Mucosa of gallbladder (tissue), 1 donor: Measurements from ENCODE around the gene GRIK4. TPM values are rescaled to one million over a fixed set of nuclear protein-coding genes. Genes with fewer than 3 reads are reported as not detected.

ENCODE experiments used
- DNase-seq: peaks from one replicate; pipeline ENCODE4 v3.0.0-alpha.2; 2020; ENCODE audit warnings: low spot score
- total RNA-seq: library from RNA; stranded (reverse); gene quantifications from one replicate; pipeline ENCODE4 v1.2.1, GENCODE V29; 2021
- donor health status: DM: no; HTN: no; CAD: no.

GRIK4 gene
- total RNA-seq, 1 donor from 2014 or later, result 2.9 TPM

DNA sequence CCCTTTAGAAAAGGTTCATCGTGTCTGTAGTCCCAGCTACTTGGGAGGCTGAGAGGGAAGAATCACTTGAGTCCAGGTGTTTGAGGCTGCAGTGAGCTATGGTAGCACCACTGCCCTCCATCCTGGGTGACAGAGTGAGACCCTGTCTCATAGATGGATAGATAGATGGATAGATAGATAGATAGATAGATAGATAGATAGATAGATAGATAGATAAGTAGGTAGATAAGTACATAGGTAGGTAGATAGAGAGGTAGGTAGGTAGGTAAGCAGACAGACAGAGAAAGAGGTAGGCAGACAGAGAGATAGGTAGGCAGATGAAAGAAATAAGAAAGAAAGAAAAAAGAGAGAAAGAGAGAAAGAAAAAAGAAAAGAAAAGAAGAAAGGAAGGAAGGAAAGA is 156.4 kb downstream of the GRIK4 start:
- DNase-seq, result no peak

DNA sequence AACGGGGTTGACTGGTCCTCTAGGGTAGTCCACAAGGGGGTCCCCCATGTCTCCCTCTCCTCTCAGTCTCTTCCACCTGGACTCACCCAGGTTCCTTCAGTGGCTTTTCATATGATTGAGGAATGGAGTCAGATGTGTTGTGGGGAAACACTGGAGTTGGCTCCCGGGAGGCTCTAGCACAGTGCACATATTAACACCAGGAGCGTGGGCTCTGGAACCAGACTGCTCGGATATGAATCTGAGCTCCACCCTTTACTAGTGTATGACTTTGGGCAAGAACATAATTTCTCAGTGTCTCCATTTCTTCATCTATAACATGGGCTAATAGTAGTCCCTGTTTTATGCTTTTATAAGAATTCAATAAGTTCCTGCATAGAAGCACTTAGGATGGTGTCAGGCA is 157.0 kb downstream of the GRIK4 start:
- no peak for DNase-seq

GRCh38 chr11:120674542-120674941 is 163.0 kb downstream of the GRIK4 start:
- DNase-seq, result no peak

DNA sequence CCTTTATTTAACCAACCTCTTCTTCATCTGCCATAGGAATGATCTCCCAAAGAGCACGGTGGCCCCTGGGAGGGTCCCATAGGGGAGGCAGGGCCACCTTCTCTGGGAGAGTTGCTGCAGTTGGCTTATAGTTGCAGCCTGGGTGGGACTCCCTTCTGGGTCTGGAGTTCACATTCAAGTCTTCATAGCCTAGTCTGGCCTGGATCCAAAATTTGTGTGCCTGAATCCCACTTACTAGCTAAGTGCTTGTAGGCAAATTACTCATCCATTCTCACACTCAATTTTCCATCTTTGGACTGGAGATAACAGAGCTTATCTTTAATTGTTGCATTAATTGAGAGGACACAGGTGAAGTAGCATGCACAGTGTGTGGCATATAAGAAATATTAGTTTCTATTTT is 163.6 kb downstream of the GRIK4 start:
- no peak for DNase-seq

DNA sequence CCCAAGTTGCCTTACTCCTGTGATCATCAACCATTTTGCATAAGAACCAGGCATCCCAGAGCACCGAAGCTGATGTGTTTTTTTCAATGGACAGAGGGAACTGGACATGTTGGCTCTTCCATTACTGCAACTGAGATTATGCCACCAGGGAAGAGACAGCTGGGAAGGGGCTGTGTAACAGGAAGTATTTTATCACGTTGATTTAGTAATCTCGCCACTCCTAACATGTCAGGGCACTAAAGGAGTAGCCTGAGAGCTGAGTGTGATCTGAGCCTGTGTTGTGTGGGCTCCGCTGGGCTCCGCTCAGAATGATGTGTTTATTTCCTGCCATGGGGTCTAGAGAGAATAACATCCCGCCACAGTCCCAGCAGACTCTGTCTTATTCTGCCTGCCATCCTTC is 165.4 kb downstream of the GRIK4 start:
- DNase-seq, result no peak

DNA sequence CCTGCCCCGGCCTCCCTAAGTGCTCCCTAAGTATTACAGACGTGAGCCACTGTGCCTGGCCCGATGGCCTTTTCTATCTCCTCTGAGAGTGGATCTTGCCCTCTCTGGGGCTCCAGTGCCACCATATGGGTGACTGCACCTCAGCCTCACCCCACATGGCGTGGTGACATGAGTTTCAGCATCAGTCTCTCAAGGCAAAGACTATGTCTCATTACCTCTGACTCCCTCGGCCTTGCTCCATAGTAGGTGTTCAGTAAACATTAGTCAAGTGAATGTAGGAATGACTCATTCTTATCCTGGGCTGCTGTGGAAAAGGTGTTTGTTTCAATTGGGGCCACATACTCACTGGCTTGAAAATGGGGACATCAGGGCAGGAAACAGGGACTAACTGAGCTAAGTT is 168.8 kb downstream of the GRIK4 start:
- no peak for DNase-seq

DNA sequence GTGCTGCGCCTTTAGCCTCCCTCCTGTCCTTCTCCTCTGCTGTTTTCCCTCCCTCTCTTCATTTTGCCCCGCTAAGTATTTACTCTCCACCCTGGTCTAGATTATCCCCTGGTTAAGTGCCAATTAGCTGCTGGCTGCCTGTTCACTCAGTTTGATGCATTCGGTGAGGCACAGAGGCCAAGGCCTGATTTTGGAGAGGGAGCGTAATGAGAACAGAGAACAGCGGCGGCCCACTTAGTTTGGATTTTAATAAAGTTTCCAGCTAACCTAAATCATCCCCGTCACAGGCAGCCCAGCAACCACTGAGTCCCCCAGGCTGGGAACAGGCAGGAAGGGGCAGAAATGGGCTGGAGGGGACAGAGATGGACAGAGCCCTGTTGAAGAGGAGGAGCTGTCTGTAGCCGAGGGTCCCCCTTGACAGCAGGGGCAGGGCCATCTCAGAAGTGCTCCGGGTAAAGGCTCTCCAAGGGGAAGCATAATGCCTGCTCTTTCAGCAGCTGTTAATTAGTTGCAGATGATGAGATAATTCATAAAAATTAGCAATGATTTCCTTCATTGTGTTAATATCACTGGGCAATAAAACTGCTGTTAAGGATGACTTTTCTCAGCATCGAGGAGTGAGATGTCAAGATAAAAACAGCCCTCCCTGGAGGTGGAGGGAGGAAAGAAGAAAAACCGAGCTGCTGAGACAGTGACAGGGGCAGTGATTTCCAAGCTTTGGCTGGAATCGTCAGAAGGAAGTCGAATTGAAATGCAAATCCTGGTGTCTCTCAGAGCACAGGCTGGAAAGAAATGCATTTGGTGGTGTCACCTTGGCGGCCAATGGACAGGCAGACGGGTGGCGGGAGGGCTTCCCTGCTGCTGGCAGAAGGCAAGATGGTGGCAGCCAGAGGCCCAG is 170.1 kb downstream of the GRIK4 start:
- DNase-seq, result no peak

DNA sequence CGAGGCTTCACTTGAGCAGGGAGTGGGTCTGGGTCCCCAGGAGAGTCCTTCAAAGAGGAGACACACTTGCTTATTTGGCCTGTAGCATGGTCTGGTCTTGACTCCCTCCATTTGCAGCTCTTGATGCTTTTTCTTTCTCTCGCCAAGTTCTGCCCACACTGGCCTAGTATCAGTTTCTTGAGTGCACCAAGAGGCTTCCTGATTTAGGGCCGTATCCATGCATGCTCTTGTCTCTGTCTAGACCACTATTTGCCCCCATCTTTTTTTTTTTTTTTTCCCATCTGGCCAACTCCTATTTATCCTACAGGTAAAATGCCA is 170.7 kb downstream of the GRIK4 start:
- no peak for DNase-seq

DNA sequence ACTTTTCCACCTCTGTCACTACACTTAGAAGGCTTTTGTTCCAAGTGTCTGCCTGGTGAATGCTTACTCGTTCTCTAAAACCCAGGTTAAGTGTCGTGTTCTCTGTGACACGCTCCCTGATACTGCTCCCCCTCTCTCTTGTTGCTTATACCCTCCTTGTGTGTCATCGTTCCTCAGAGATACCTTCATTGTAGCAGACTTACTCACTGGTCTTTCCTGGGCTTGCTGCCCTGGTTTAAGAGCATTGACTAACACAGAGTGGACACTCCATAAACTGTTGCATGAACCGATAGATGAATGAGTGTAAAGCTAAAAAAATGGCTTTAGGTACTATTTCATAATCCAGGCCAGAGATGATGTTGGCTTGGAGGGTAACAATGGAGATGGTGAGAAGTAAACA is 171.3 kb downstream of the GRIK4 start:
- DNase-seq, result no peak

- no peak for DNase-seq
Measured at GRCh38 chr11:120686516-120686915, 175.0 kb downstream of the GRIK4 start.

- no peak for DNase-seq
Measured at GRCh38 chr11:120688163-120688562, 176.6 kb downstream of the GRIK4 start.

DNA sequence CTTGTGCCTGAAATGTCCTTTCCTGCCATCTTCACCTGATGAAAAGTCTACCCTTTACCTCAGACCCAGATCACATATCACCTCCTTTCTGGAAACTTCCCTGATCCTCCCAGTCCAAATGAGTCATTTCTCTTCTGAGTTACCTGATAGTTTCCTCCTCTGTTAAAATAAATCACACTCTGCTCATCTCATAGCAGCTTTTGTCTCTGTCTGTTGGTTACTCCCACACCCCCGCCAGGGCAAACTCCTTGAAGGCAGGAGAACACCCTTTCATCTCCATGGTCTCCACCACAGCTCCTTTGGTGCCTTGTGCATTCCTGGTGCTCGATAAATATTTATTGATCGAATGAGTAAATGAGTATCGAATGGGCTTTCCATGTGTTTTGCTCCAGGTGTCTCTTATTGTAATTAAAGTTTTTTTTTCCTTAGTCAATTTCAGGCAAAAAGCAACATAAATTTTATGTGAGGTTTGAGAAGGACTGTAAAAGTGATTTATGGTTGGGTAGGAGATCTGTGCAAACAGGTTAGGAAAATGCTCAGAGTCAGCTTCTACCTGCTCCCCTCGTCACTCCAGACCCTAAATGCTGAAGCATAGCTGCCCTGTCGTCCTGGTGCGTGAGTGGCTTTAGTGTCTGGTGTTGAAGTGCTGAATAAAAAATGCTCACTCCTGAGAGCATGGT is 178.2 kb downstream of the GRIK4 start:
- no peak for DNase-seq

DNA sequence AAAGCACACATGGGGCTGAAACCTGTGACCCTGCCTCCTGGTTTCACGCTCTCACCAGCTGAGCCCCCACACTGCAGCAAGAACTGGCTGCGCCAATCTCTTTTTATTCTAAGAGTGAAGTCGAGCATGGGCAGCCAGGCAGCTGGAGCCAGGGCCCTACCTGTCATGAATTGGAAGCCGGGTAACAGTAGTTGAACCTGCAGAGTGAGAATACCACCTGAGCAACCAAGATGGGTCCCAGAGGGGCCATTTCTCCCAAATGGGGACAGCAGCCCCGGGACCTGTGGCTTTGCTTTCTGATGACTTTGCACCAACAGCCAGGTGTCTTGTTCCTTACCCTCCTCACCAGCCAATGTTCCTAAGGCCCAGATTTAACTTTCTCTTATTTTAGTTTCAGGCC is 178.9 kb downstream of the GRIK4 start:
- DNase-seq, result no peak

DNA sequence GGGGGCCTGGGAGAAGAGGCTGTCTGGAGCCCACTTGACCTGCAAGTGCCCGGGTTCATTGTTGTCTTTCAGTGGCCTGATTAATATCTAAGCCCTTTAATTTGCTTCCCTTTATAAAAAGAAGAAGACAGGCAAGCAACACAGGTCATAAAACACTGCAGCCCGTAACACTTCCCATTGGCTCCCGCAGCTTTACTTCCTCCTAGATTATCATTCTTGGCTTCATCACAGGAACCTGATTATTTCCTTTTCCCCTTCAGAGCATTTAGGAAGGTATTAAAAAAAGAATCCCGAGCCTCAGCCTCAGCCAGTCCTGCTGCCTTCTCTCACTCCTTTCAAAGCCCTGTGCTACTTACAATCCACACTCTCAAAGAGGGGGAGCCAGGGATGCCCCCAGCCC is 183.2 kb downstream of the GRIK4 start:
- no peak for DNase-seq

DNA sequence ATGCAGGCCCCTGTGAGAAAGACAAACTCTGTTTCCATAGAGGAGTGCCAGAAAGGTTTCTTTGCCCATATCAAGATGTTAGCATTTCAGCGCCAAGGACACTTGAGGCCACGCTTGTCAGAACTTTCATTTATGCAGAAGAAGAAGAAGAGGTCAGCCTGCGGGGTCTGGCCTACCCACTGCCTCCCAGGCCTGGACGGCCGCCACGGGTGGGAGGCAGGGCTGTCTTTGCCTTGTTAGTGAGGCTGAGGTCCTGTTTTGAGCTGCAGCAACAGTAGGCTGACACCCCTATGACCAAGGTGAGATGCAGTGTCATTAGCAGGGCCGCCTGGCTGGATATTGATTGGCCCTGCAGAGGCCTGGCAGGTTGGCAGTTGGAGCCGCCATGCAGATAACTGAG is 183.9 kb downstream of the GRIK4 start:
- no peak for DNase-seq

- DNase-seq, result no peak
Measured at GRCh38 chr11:120695939-120696338, 184.4 kb downstream of the GRIK4 start.

GRCh38 chr11:120696597-120697218 is 185.2 kb downstream of the GRIK4 start:
- no peak for DNase-seq

DNA sequence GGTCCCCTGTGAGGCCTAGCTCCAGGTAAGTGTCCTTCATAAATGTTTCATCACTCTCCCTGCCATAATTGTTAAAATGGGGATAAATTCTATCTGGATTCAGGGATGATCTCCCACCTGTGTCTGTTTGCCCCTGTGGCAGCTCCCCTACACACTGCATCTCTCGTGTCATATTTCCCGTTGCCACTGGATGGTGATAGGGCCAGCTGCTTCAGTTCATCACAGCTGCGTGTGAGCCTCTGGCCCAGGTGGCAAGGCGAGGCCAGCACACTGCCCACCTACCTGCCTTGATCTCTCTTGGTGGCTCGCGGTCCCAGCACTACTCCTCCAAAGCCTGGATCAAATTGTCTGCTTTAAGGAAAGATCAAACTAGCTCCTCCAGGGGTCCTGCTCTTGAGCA is 187.4 kb downstream of the GRIK4 start:
- DNase-seq, result no peak

DNA sequence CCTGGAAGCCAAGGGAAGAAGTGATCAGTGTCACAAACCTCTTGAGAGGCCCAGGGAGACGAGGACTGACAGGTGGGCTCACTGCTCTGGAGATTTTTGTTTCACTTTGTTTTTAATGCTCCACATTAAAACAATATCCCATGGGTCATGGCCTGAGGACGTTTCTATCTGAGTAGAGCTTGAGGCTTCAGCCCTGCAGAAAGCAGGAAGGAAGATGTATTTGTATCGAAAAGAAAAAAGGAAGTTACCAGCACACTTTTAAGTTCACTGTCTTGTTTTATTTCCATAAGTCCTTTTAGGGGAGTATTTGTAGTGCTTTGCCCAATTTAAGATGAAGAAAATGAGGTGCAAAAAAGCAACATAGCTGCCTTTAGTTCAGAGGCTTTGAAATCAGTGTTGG is 191.1 kb downstream of the GRIK4 start:
- DNase-seq, result no peak

DNA sequence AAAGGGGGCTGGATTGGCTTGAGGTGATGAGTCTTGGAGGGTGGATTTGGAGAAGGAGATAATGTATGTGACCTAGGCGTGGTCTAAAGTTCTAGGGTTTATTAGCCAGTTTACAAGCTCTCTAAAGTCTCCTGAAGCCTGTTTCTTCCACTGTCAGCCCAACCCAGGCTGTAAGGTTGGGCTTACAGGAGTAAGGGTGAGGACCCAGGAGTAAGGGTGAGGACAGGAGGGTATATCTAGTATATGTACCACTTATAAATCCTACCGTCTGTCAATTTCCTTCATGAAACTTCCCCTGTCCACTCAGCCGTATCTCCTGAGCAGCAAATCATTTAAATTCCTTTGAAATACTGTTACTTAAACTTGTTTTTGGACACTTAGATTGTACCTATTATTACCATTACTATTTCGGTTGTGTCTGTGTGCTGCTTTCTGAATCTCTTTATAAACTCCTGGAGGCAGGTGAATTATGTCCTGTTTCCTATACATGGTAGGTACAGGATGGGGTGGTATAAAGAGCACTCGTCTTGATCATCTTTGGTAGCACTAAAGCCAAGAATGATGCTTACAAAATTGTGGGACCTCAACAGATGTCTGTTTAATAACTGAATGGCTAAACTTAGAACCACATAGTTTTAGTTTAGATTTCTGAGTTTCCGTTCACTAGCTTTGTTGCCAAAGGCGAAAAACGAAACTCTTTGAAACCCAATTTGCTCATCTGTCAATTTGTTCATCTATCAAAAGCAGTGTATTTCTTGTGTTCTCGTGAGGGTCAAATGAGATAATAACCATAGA is 192.0 kb downstream of the GRIK4 start:
- no peak for DNase-seq

DNA sequence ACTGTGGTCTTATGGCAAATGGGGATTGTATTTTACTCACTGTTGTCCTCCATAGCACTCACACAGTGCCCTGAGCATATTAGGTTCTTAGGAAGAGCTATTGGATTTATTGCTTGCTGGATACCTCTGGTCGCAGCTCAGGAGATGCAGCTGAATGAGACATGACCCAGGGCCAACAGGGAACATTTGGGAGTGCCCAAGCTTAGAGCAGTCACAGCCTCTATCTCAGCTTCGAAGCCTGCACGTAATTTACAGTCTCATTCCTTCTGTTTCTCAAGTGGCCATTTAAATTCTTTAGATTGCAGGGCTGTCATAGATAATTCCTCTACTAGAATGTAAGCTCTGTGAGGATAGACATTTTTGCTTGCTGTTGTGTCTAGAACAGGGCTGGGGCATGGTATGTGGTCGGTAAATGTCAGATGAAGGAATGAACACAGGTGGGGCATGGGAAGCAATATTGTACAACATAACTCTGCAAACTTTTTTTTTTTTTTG is 192.8 kb downstream of the GRIK4 start:
- DNase-seq, result no peak

DNA sequence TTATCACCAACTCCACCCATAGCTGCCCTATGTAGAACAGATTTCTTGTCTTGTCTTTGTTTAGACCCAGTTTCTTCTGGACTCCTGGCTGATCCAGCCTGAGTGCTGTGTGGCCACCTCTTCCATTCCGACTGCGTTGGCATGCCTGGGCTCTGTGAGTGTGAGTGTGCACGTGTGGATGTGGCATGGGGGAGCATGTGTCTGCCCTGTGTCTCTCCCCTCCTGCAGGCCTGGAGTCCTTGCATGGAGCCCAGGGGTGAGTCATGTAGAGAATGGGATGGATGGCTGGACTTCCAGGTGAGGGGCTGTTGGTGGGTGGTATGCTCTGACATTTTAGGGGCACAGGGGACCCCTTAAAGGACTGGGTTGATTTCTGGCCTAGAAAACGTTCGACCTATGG is 194.7 kb downstream of the GRIK4 start:
- DNase-seq, result no peak
